Panc1 (cell line): ENCODE data around the gene GPR176. TPM values are rescaled to one million over a fixed set of nuclear protein-coding genes. Genes with fewer than 3 reads are reported as not detected.

Experiments
- ATAC-seq: fragments of 200-7000 bp; cut with Tn5 transposase; 2 replicates; pipeline ENCODE4 v1.9.1; 2020; ENCODE audit warnings: mild to moderate bottlenecking, moderate library complexity
- BruUV-seq: library from RNA; stranded (reverse); fragments of 400-500 nt; replicated peaks from 2 replicates; lab custom pipeline; 2021; lab: Mats Ljungman, UMichigan
- CTCF ChIA-PET: fragments of 300-600 bp; sonication (Branson Sonifier 250); formaldehyde crosslinking; loops from one replicate; lab custom pipeline; 2022; ENCODE audit warnings: antibody characterized with exemption; lab: Charles Lee
- POLR2A ChIA-PET: fragments of 300-600 bp; sonication (Branson Sonifier 250); formaldehyde crosslinking; loops from one replicate; lab custom pipeline; 2022; ENCODE audit warnings: antibody characterized with exemption; lab: Charles Lee
- DNase-seq: peaks from one replicate; pipeline ENCODE4 v3.0.0-alpha.2; 2010; ENCODE audit warnings: low read depth, low spot score
- H3K27ac ChIP-seq: 2 replicates; pipeline ENCODE4 v1.5.1; 2011; ENCODE audit warnings: mild to moderate bottlenecking, low read length, inconsistent platforms
- H3K27me3 ChIP-seq: fragments of 200-500 bp; sonication (Bioruptor generic); 2 replicates; pipeline ENCODE4 v1.6.0; 2014; ENCODE audit warnings: low read length, inconsistent platforms; ENCODE audit not compliant: control insufficient read depth, insufficient read depth
- H3K36me3 ChIP-seq: fragments of 200-500 bp; sonication (Bioruptor generic); 2 replicates; pipeline ENCODE4 v1.5.1; 2014; ENCODE audit warnings: inconsistent platforms, mild to moderate bottlenecking, low read length, moderate library complexity; ENCODE audit not compliant: control insufficient read depth, insufficient read depth
- H3K4me1 ChIP-seq: 2 replicates; pipeline ENCODE4 v1.5.1; 2011; ENCODE audit warnings: inconsistent platforms, mild to moderate bottlenecking, low read length, moderate library complexity; ENCODE audit not compliant: control insufficient read depth, insufficient read depth
- H3K4me3 ChIP-seq, 2 experiments: 2 replicates each; pipeline ENCODE4 v1.5.1; 2011 to 2012; ENCODE audit warnings: low read depth in 2 of 2, low read length in 2 of 2, mild to moderate bottlenecking in 2 of 2, inconsistent platforms in 1 of 2, moderate library complexity in 1 of 2
- H3K9me3 ChIP-seq: fragments of 200-500 bp; sonication (Bioruptor generic); 2 replicates; pipeline ENCODE4 v1.5.1; 2014; ENCODE audit warnings: low read depth, mild to moderate bottlenecking, inconsistent platforms, low read length, moderate library complexity; ENCODE audit not compliant: control insufficient read depth, insufficient read depth
- CTCF ChIP-seq: fragments of 450-650 bp; IDR thresholded peaks from 2 replicates; pipeline ENCODE4 v1.5.1; 2017; ENCODE audit warnings: mild to moderate bottlenecking
- POLR2AphosphoS5 ChIP-seq: IDR thresholded peaks from 2 replicates; pipeline ENCODE4 v1.6.1; 2012; ENCODE audit warnings: mild to moderate bottlenecking, low read depth, low read length, moderate library complexity
- REST ChIP-seq, 2 experiments: IDR thresholded peaks; 2 replicates each; pipeline ENCODE4 v1.6.1; 2011 to 2012; ENCODE audit warnings: low read depth in 2 of 2, control low read depth in 1 of 2, low read length in 1 of 2, mild to moderate bottlenecking in 1 of 2, moderate library complexity in 1 of 2; ENCODE audit not compliant: insufficient read depth in 1 of 2
- SIN3A ChIP-seq: IDR thresholded peaks from 2 replicates; pipeline ENCODE4 v1.6.1; 2012; ENCODE audit warnings: low read depth, mild to moderate bottlenecking, low read length, moderate library complexity, borderline replicate concordance; ENCODE audit not compliant: insufficient read depth
- TCF7L2 ChIP-seq: IDR thresholded peaks from 2 replicates; pipeline ENCODE4 v1.6.1; 2011; ENCODE audit warnings: mild to moderate bottlenecking, low read depth, low read length, inconsistent platforms
- in situ Hi-C: cut with HindIII; loops from 2 replicates; pipeline ENCODE4 v1.10.0; 2016; ENCODE audit warnings: low sequenced_read_pairs, low pct_unique_long_range_greater_than_20kb
- intact Hi-C: fragments of 100-400 bp; cut with micrococcal nuclease; formaldehyde crosslinking; loops from one replicate; pipeline ENCODE4 v1.10.0; 2022; ENCODE audit not compliant: unreplicated experiment
- total RNA-seq: library from RNA; stranded (reverse); gene quantifications from one replicate; pipeline ENCODE4 v1.2.1, GENCODE V29; 2021; ENCODE audit not compliant: unreplicated experiment

GPR176 gene
- total RNA-seq, 1 experiment from 2014 or later, result 12.7 TPM

- TF ChIP-seq CTCF, result no peak
- TF ChIP-seq REST (IDR thresholded peaks at IDR 0.05; ENCODE audit: insufficient read depth in 1 of 2, low read depth in 2 of 2, low read length in 1 of 2), result no peak
- no peak for TF ChIP-seq POLR2AphosphoS5
- TF ChIP-seq TCF7L2, result no peak
- Histone ChIP-seq H3K27me3 (no peaks in the 10 kb centered on the region), H3K9me3 (no peaks in the 10 kb centered on the region), H3K4me3 (no peak overlapping the region), H3K36me3 (no peaks in the 10 kb centered on the region), H3K27ac (no peak overlapping the region), H3K4me1 (no peaks in the 10 kb centered on the region)
- ChIA-PET CTCF (no interaction called here), POLR2A (interaction anchor here (0.7 kb wide), 1 partner anchor 107 kb away, joined by 3 read pairs; no protein-coding TSS in a partner anchor)
- in situ Hi-C loops (no loop called here), intact Hi-C loops (no loop called here)
- BruUV-seq, result no TSS peak
- ATAC-seq (peak; percentile 26; the same call in 1 of the 2 replicates), DNase-seq (no peak)
Observed at GRCh38 chr15:39908186-39908585, 11.9 kb downstream of the GPR176 start.

- no peaks in the 10 kb centered on the region for H3K9me3 ChIP-seq
- intact Hi-C loops (no loop called here), in situ Hi-C loops (no loop called here)
- no peak for DNase-seq
- no peak for ATAC-seq
- no peak for TF ChIP-seq CTCF
- no peak for TF ChIP-seq SIN3A
- no peak for TF ChIP-seq TCF7L2
- no peak for TF ChIP-seq REST (IDR thresholded peaks at IDR 0.05; ENCODE audit: insufficient read depth in 1 of 2, low read depth in 2 of 2, low read length in 1 of 2)
- no peak for TF ChIP-seq POLR2AphosphoS5
- CTCF ChIA-PET, result no interaction called here
- BruUV-seq, result no TSS peak
- H3K27me3 ChIP-seq, result no peaks in the 10 kb centered on the region
- no peaks in the 10 kb centered on the region for H3K36me3 ChIP-seq
- POLR2A ChIA-PET, result no interaction called here
- H3K4me3 ChIP-seq, result no peak overlapping the region
- H3K4me1 ChIP-seq, result no peaks in the 10 kb centered on the region
- H3K27ac ChIP-seq, result no peak overlapping the region
Observed at GRCh38 chr15:39907216-39907615, 12.8 kb downstream of the GPR176 start.
